ENCODE measurements around the gene DPH2. TPM values are rescaled to one million over a fixed set of nuclear protein-coding genes. Genes with fewer than 3 reads are reported as not detected.

DPH2 gene
- polyA plus RNA-seq, 1 experiment = 35.3 TPM

DNA sequence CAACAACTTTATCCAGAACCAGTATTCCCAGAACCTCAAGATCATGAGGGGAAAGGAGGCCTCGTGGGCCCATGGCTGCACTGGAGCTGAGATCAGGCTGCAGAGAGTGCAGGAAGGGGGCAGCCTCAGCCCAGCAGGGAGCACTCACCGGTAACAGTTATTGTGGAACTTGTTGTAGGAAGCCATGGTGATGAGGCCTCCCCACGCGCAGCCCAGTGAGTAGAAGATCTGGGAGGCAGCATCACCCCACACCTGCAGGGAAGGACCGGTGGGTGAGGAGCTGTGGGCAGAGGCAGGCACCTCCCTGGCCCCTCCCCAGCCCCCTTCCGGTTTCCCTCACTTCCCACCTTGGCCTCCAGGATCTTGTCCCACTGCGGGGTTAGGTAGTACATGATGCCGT is 32.4 kb downstream of the DPH2 start:
- no peak for DNase-seq (ENCODE audit: low read depth)
- H3K36me3 ChIP-seq (ENCODE audit: control insufficient read depth, insufficient read depth, low read length) = peaks cover 31% of the 10 kb centered on the region
- ChIA-PET POLR2A (no interaction called here), CTCF (interaction anchor here (0.7 to 11.4 kb wide), 3 partner anchors 33 to 296 kb away, joined by 4 to 197 read pairs (median 96); no protein-coding TSS in a partner anchor)
- TF ChIP-seq, protein P1, sequence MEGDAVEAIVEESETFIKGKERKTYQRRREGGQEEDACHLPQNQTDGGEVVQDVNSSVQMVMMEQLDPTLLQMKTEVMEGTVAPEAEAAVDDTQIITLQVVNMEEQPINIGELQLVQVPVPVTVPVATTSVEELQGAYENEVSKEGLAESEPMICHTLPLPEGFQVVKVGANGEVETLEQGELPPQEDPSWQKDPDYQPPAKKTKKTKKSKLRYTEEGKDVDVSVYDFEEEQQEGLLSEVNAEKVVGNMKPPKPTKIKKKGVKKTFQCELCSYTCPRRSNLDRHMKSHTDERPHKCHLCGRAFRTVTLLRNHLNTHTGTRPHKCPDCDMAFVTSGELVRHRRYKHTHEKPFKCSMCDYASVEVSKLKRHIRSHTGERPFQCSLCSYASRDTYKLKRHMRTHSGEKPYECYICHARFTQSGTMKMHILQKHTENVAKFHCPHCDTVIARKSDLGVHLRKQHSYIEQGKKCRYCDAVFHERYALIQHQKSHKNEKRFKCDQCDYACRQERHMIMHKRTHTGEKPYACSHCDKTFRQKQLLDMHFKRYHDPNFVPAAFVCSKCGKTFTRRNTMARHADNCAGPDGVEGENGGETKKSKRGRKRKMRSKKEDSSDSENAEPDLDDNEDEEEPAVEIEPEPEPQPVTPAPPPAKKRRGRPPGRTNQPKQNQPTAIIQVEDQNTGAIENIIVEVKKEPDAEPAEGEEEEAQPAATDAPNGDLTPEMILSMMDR (IDR thresholded peaks at IDR 0.05; ENCODE audit: insufficient read depth, low read depth, low read length) = no peak
- no peak overlapping the region for H3K4me3 ChIP-seq (ENCODE audit: low read depth, low read length)
- no peaks in the 10 kb centered on the region for H3K27me3 ChIP-seq (ENCODE audit: control insufficient read depth, insufficient read depth, low read length)

DNA sequence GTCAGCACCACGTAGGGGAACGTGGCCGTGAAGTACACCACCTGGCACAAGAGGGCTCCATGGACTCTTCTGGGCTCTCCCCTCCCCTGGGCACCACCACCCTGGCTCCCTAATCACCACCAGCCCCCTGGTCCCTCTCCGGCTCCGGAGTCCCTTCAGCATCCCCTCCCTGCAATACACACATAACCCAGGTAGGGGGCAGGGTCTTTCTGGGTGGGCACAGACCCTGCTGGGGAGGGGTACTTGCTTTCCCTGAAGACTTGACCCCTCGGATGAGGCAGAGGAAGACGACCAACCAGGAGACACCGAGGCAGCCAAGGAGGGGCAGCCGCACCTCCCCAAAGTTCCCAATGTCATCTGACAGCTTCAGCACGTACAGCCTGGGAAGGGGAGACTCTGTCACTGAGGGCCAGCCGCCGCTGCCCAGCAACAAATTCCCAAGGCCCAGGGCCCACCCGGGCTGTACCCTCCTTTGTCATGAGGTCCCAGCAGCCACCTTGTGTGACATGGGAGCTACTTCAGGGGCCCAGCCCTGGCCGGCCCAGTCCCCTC is 32.9 kb downstream of the DPH2 start:
- ChIA-PET POLR2A (no interaction called here), CTCF (interaction anchor here (6.6 to 11.4 kb wide), 2 partner anchors 33 to 42 kb away, joined by 96 to 197 read pairs; no protein-coding TSS in a partner anchor)
- Histone ChIP-seq H3K4me3 (ENCODE audit: low read depth, low read length) (no peak overlapping the region), H3K36me3 (ENCODE audit: control insufficient read depth, insufficient read depth, low read length) (peaks cover 30% of the 10 kb centered on the region), H3K27me3 (ENCODE audit: control insufficient read depth, insufficient read depth, low read length) (no peaks in the 10 kb centered on the region)
- TF ChIP-seq, protein P1 (IDR thresholded peaks at IDR 0.05; ENCODE audit: insufficient read depth, low read depth, low read length) = peak; percentile 20; the same call in 1 of the 2 replicates
- DNase-seq (ENCODE audit: low read depth) = no peak

DNA sequence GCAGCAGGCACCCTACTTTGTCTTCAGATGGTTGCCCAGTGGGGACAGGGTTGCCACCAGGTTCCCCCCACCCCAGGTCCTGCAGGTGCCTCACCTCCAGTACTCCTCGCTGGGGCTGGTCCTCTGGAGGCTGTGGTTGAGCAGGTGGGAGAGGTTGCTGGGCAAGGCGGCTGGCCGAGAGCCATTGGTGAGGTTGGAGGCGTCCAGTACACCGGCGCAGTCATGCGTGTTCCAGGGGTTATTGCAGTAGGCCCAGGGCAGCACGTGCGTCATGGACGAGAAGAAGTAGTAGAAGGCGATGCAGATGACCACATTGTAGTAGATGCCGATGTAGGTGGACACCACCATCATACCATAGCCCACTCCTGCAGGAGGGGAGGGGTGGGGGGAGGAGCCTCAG is 38.4 kb downstream of the DPH2 start:
- H3K4me3 ChIP-seq (ENCODE audit: low read depth, low read length) = no peak overlapping the region
- TF ChIP-seq, protein P1 (IDR thresholded peaks at IDR 0.05; ENCODE audit: insufficient read depth, low read depth, low read length) = no peak
- H3K36me3 ChIP-seq (ENCODE audit: control insufficient read depth, insufficient read depth, low read length) = peaks cover 16% of the 10 kb centered on the region
- no peak for DNase-seq (ENCODE audit: low read depth)
- H3K27me3 ChIP-seq (ENCODE audit: control insufficient read depth, insufficient read depth, low read length) = no peaks in the 10 kb centered on the region
- ChIA-PET CTCF (no interaction called here), POLR2A (no interaction called here)

DNA sequence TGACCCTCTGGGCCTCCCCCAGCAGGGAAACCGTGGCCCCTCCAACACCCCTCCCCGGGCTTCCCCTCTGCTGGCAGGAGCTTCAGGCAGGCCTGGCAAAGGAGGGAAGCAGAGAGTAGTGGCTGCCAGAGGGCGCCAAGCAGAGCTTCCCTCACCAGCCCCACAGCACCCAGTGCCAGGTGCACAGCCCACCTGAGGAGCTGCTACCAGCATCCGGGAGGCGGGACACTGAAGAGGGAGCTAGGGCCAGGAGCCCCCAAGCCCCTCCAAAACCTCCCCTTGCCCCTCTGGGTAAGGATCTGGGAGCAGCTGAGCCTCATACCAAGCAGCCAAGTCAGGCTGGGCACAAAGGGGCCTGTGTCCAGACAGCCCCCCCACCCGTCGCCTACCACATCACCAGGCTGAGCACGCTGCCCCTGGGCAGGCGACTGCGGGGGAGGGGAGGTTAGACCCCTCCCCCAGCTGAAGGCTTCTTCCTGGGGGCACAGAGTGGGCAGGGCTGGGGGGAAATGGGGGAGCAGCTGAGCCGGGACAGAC is 41.2 kb downstream of the DPH2 start:
- POLR2A ChIA-PET = no interaction called here
- H3K27me3 ChIP-seq (ENCODE audit: control insufficient read depth, insufficient read depth, low read length) = no peaks in the 10 kb centered on the region
- no peak for DNase-seq (ENCODE audit: low read depth)

DNA sequence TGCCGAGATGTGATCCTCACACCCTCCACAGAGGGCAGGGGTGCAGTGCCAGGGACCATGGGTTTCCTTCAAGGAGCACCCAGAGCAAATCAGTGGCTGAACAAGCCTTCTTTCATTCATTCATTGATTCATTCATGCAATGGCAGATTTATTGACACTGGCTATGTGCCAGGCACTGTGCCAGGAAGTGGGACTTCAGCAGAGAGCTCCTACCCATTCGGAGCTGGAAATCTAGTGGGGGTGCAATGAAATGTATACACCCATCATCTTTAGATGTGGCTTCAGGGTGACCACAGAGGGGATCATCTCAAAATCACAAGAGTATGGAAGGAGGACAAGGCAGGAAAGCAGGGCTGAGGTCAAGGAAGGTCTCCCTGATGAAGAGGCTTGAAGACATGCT is 42.6 kb downstream of the DPH2 start:
- Histone ChIP-seq H3K4me3 (ENCODE audit: low read depth, low read length) (no peak overlapping the region), H3K36me3 (ENCODE audit: control insufficient read depth, insufficient read depth, low read length) (peaks cover 18% of the 10 kb centered on the region), H3K27me3 (ENCODE audit: control insufficient read depth, insufficient read depth, low read length) (no peaks in the 10 kb centered on the region)
- TF ChIP-seq, protein P1 (IDR thresholded peaks at IDR 0.05; ENCODE audit: insufficient read depth, low read depth, low read length) = no peak
- POLR2A ChIA-PET = no interaction called here
- CTCF ChIA-PET = interaction anchor here (4.4 kb wide), 1 partner anchor 35 kb away, joined by 17 read pairs; no protein-coding TSS in a partner anchor
- no peak for DNase-seq (ENCODE audit: low read depth)

More for the DNA sequence above, 41.2 kb downstream of the DPH2 start:
- Histone ChIP-seq H3K4me3 (ENCODE audit: low read depth, low read length) (no peak overlapping the region), H3K36me3 (ENCODE audit: control insufficient read depth, insufficient read depth, low read length) (peaks cover 17% of the 10 kb centered on the region)
- TF ChIP-seq, protein P1 (IDR thresholded peaks at IDR 0.05; ENCODE audit: insufficient read depth, low read depth, low read length) = no peak
- CTCF ChIA-PET = interaction anchor here (0.9 to 4.4 kb wide), 4 partner anchors 26 to 584 kb away, joined by 3 to 17 read pairs (median 4); no protein-coding TSS in a partner anchor
